ENCODE data around the gene CGB1. TPM values are rescaled to one million over a fixed set of nuclear protein-coding genes. Genes with fewer than 3 reads are reported as not detected.
A peak's percentile ranks its signal among the peaks of the same experiment; 100 is the strongest.

The CGB1 gene
- total and polyA plus RNA-seq, 2 of the 8 experiments (the other 6 are each of a cell fraction or from before 2014, with no cell fraction given) = not detected

GRCh38 chr19:48992581-48993174 lies 44.0 kb downstream of the CGB1 start:
- H2BK12ac ChIP-seq (ENCODE audit: low read depth, low read length) = 0 out of 2 replicates have a peak overlapping the region, but pooled peaks have one; percentile 4
- H3K23ac ChIP-seq (ENCODE audit: insufficient read length) = no peak overlapping the region
- H3K27me3 ChIP-seq (replicated peaks in 1 of 4; ENCODE audit: control insufficient read depth in 3 of 4, extremely low read depth in 1 of 4, insufficient read depth in 3 of 4, low read length in 3 of 4) = no peaks in the 10 kb centered on the region
- no peak overlapping the region for H2BK120ac ChIP-seq (replicated peaks; ENCODE audit: low read depth, low read length)
- no peaks in the 10 kb centered on the region for H3K9me3 ChIP-seq (ENCODE audit: insufficient read depth in 2 of 2, low read depth in 1 of 2, low read length in 1 of 2)
- peak overlapping the region; percentile 25 to 75 (median 72) for H3K9ac ChIP-seq (replicated peaks in 1 of 4; ENCODE audit: extremely low read depth in 1 of 4, low read depth in 3 of 4, low read length in 3 of 4)
- no peak overlapping the region for H3K14ac ChIP-seq (ENCODE audit: insufficient read length)
- peak overlapping the region; percentile 52 for H4K91ac ChIP-seq (replicated peaks; ENCODE audit: insufficient read length, low read length)
- no peak overlapping the region for H2AFZ ChIP-seq (ENCODE audit: low read length)
- peaks cover 11 to 33% of the 10 kb centered on the region in 2 experiments; a peak in 3 of 4 replicates for H3K79me2 ChIP-seq (ENCODE audit: control insufficient read depth in 1 of 2, insufficient read depth in 2 of 2, low read length in 2 of 2)
- H3K4ac ChIP-seq (replicated peaks; ENCODE audit: insufficient read length, low read depth, low read length) = peak overlapping the region; percentile 44
- no peak for FAIRE-seq
- H2AK5ac ChIP-seq (ENCODE audit: low read depth, low read length) = no peak overlapping the region
- H2BK20ac ChIP-seq (ENCODE audit: low read length) = no peak overlapping the region
- peak overlapping the region; percentile 87 to 91 for H3K4me2 ChIP-seq (ENCODE audit: insufficient read depth in 1 of 2, low read depth in 2 of 2, low read length in 2 of 2)
- H3K56ac ChIP-seq (replicated peaks; ENCODE audit: insufficient read length, low read depth, low read length) = peak overlapping the region; percentile 90
- DNase-seq (ENCODE audit: low read depth in 1 of 2, low spot score in 2 of 2) = peak in 1 of 2 experiments; percentile 65
- peak overlapping the region; percentile 50 for H4K5ac ChIP-seq (ENCODE audit: insufficient read length, low read depth, low read length)
- H3K79me1 ChIP-seq (ENCODE audit: low read depth, low read length) = peaks cover 15% of the 10 kb centered on the region
- H3K23me2 ChIP-seq (ENCODE audit: low read depth, low read length) = peaks cover 8% of the 10 kb centered on the region; the same call in 1 of the 2 replicates
- H2BK15ac ChIP-seq (ENCODE audit: low read length) = no peak overlapping the region
- 4% methylated on average over 20 of the region's 20 CpGs; no CpG with 5 or more reads in 1 of the 2 experiments for WGBS, 2 experiments (ENCODE audit: extremely low coverage in 1 of 2, insufficient coverage in 1 of 2, insufficient read length in 1 of 2, insufficient replicate concordance in 2 of 2, low coverage in 1 of 2, low lambda C conversion rate in 2 of 2, missing lambda C conversion rate in 1 of 2)
- H2BK5ac ChIP-seq (ENCODE audit: low read depth, low read length) = peak overlapping the region; percentile 37; the same call in 1 of the 2 replicates
- peaks cover 0 to 3% (median 0%) of the 10 kb centered on the region in 4 experiments; a peak in 2 of 7 replicates for H3K4me1 ChIP-seq (replicated peaks in 1 of 4; ENCODE audit: control insufficient read depth in 3 of 4, insufficient read depth in 4 of 4, low read length in 3 of 4)
- peak overlapping the region; percentile 84; the same call in 1 of the 2 replicates for H3K18ac ChIP-seq (ENCODE audit: extremely low read depth, low read length)
- peak overlapping the region; percentile 66 to 97 (median 92) for H3K4me3 ChIP-seq (ENCODE audit: extremely low read depth in 1 of 4, insufficient read depth in 2 of 4, low read depth in 3 of 4, low read length in 4 of 4)
- H3K27ac ChIP-seq (ENCODE audit: low read depth, low read length) = 0 out of 2 replicates have a peak overlapping the region, but pooled peaks have one; percentile 13
- H4K20me1 ChIP-seq (replicated peaks in 1 of 2; ENCODE audit: control insufficient read depth in 1 of 2, insufficient read depth in 2 of 2, low read length in 2 of 2) = peaks cover 0 to 13% of the 10 kb centered on the region in 2 experiments
- CTCF ChIA-PET (ENCODE audit: partially characterized antibody) = interaction anchor here (0.6 to 2.6 kb wide), 23 partner anchors 10 to 188 kb away, joined by 3 to 19 read pairs (median 4); partner anchors contain the start of gene HSD17B14
- peak overlapping the region; percentile 72 for H4K8ac ChIP-seq (ENCODE audit: extremely low read depth, insufficient read depth, low read length)
- H3K36me3 ChIP-seq (ENCODE audit: control insufficient read depth in 2 of 4, insufficient read depth in 4 of 4, low read length in 3 of 4) = peaks cover 0 to 13% (median 5%) of the 10 kb centered on the region in 4 experiments; a peak in 4 of 8 replicates
- POLR2A ChIA-PET (ENCODE audit: partially characterized antibody) = interaction anchor here (0.5 to 4.4 kb wide), 15 partner anchors 9 to 155 kb away, joined by 3 to 37 read pairs (median 3); partner anchors contain the start of genes CGB2, FTL and PPP1R15A
- TF ChIP-seq E2F6 (IDR thresholded peaks at IDR 0.05) (0 out of 2 replicates have a peak, but pooled peaks have one; percentile 4), CTBP2 (IDR thresholded peaks at IDR 0.05; ENCODE audit: borderline replicate concordance, insufficient read depth, insufficient read length, low read length) (no peak), POLR2A (IDR thresholded peaks at IDR 0.05; ENCODE audit: control extremely low read depth in 1 of 2, low read depth in 2 of 2, low read length in 2 of 2) (no peak), ASH2L (IDR thresholded peaks at IDR 0.05; ENCODE audit: low read length) (no peak), TCF12 (IDR thresholded peaks at IDR 0.05; ENCODE audit: low read depth, low read length) (no peak), FOSL1 (IDR thresholded peaks at IDR 0.05; ENCODE audit: insufficient read depth, low read depth, low read length) (no peak), KDM4A (IDR thresholded peaks at IDR 0.05; ENCODE audit: low read depth, low read length, severe bottlenecking) (peak; percentile 30), CEBPB (IDR thresholded peaks at IDR 0.05; ENCODE audit: low read depth, low read length) (no peak), ZNF274 (IDR thresholded peaks at IDR 0.05; ENCODE audit: borderline replicate concordance, extremely low read depth, low read length) (no peak), KDM1A (IDR thresholded peaks at IDR 0.05; ENCODE audit: borderline replicate concordance, low read length) (no peak)

Measured in H1 (cell line).